HG03135 (cell line): ENCODE measurements around the gene CCDC92.

Experiments
- ATAC-seq: cut with Tn5 transposase; IDR thresholded peaks from one replicate; pipeline ENCODE4 v1.9.1; 2021; ENCODE audit warnings: mild to moderate bottlenecking, moderate library complexity; ENCODE audit not compliant: unreplicated experiment

The CCDC92 gene

GRCh38 chr12:123891516-123892179 is 81.0 kb downstream of the CCDC92 start:
- ATAC-seq = no peak

GRCh38 chr12:123891011-123891410 is 81.6 kb downstream of the CCDC92 start:
- no peak for ATAC-seq

- no peak for ATAC-seq
Observed at GRCh38 chr12:123890536-123890902, 82.1 kb downstream of the CCDC92 start.

DNA sequence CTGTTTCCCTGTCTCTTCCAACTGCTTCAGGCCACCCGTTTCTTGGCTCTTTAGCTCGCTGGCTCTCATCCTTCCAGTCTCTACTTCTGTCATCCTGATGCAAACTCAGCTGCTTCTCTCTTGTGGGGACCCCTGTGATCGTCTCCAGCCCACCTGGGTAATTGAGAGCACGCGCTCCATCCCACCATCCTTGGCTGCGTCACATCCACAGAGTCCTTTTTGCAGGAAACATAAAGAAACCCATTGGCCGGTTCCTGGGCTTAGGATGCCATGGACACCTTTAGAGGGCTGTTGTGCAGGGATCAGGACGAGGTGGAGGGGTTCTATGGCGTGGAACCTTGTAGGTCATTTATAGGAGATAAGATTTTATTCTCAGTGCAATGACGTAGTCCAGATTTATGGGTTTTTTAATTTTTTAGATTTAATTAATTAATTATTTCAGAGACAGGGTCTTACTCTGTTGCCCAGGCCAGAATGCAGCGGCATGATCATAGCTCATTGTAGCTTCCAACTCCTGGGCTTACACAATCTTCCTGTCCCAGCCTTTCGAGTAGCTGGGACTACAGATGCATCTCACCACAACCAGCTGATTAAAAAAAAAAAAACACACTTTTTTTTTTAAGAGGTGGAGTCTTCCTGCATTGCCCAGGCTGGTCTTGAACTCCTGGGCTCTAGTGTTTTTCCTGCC is 82.6 kb downstream of the CCDC92 start:
- no peak for ATAC-seq

GRCh38 chr12:123888989-123889388 is 83.6 kb downstream of the CCDC92 start:
- ATAC-seq = no peak

GRCh38 chr12:123886931-123887582 is 85.6 kb downstream of the CCDC92 start:
- ATAC-seq = no peak

DNA sequence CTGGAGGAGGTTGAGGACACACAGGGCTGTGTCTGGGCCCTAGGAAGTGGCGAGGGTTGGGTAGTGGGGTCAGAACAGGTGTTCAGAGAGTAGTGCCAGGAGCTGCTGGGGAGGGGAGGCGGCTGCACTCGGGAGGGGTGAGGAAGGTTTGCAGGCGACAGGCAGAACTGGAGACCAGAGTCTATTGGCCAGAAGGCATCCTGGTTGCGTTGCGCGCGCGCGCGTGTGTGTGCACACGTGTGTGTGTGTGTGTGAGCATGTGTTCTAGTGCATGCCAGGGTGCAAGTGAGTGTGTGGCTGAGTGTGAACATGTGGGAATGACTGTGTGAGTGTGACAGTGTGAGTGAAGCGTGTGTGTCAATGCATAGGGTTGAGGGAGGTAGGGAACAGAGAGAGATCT is 86.4 kb downstream of the CCDC92 start:
- ATAC-seq = no peak
